HCT116 (cell line): ENCODE results near the gene CHRNA9. TPM values are rescaled to one million over a fixed set of nuclear protein-coding genes. Genes with fewer than 3 reads are reported as not detected.

ENCODE experiments used
- ATAC-seq: fragments of 200-7000 bp; cut with Tn5 transposase; 2 replicates; pipeline ENCODE4 v1.9.1; 2020; ENCODE audit warnings: mild to moderate bottlenecking, moderate library complexity
- Bru-seq: library from RNA; stranded (reverse); fragments of 400-500 nt; gene quantifications from one replicate; lab custom pipeline; 2021; lab: Mats Ljungman, UMichigan
- BruChase-seq, 2 experiments: library from RNA; stranded (reverse); fragments of 400-500 nt; gene quantifications; one replicate each; lab custom pipeline; 2021; lab: Mats Ljungman, UMichigan
- BruUV-seq: library from RNA; stranded (reverse); fragments of 400-500 nt; replicated peaks from 2 replicates; lab custom pipeline; 2021; lab: Mats Ljungman, UMichigan
- CTCF ChIA-PET: fragments of 300-600 bp; sonication (Branson Sonifier 250); formaldehyde crosslinking; loops from one replicate; lab custom pipeline; 2021; ENCODE audit warnings: antibody characterized with exemption; lab: Charles Lee
- POLR2A ChIA-PET: fragments of 300-600, 350-600 bp; sonication (Branson Sonifier 250); formaldehyde crosslinking; loops from one replicate; lab custom pipeline; 2021; ENCODE audit warnings: antibody characterized with exemption; lab: Charles Lee
- RAD21 ChIA-PET, 2 experiments: fragments of 300-600 bp; sonication (Branson Sonifier 250); formaldehyde crosslinking; loops; one replicate each; lab custom pipeline; 2023; ENCODE audit warnings: low total read pairs in 2 of 2; ENCODE audit not compliant: uncharacterized antibody in 2 of 2, unreplicated experiment in 2 of 2, low non-redundant PET in 1 of 2; lab: Charles Lee
- DNase-seq: peaks from one replicate; pipeline ENCODE4 v3.0.0-alpha.2; 2010; ENCODE audit warnings: low read depth, low spot score
- H2AFZ ChIP-seq: fragments of 200-600 bp; shearing (Covaris generic), sonication (generic); 2 replicates; pipeline ENCODE4 v1.6.1; 2017; ENCODE audit warnings: low read depth, mixed run types, mixed read lengths, antibody characterized with exemption, low read length; ENCODE audit not compliant: poor library complexity, severe bottlenecking
- H3K27ac ChIP-seq: 2 replicates; pipeline ENCODE4 v1.5.1; 2012; ENCODE audit warnings: low read depth, low read length
- H3K27me3 ChIP-seq: fragments of 200-600 bp; sonication (generic); 2 replicates; pipeline ENCODE4 v1.6.1; 2016; ENCODE audit warnings: mixed run types, low read length, mixed read lengths; ENCODE audit not compliant: insufficient read depth
- H3K36me3 ChIP-seq, 2 experiments: fragments of 200-500 bp in 1 of 2; fragments of 200-600 bp in 1 of 2; sonication (Bioruptor generic) in 1 of 2; sonication (generic) in 1 of 2; 2 replicates each; pipeline versions ENCODE4 v1.5.1 to v1.6.1; 2014 to 2016; ENCODE audit warnings: low read length in 2 of 2, inconsistent platforms in 1 of 2, mixed read lengths in 1 of 2, mixed run types in 1 of 2; ENCODE audit not compliant: insufficient read depth in 2 of 2, control insufficient read depth in 1 of 2
- H3K4me1 ChIP-seq, 2 experiments: fragments of 200-600 bp in 1 of 2; sonication (generic) in 1 of 2; 2 replicates each; pipeline versions ENCODE4 v1.5.1 to v1.6.1; 2012 to 2017; ENCODE audit warnings: low read length in 2 of 2, inconsistent platforms in 1 of 2, mild to moderate bottlenecking in 1 of 2, mixed read lengths in 1 of 2, mixed run types in 1 of 2, moderate library complexity in 1 of 2; ENCODE audit not compliant: insufficient read depth in 2 of 2, control insufficient read depth in 1 of 2
- H3K4me2 ChIP-seq: fragments of 200-600 bp; sonication (generic); 2 replicates; pipeline ENCODE4 v1.6.1; 2017; ENCODE audit warnings: mixed run types, low read length, mixed read lengths
- H3K4me3 ChIP-seq, 2 experiments: fragments of 200-600 bp in 1 of 2; sonication (generic) in 1 of 2; replicated peaks in 1 of 2; 2 replicates each; pipeline ENCODE4 v1.5.1; 2011 to 2016; ENCODE audit warnings: low read length in 2 of 2, control low read depth in 1 of 2, low read depth in 1 of 2, mild to moderate bottlenecking in 1 of 2, mixed read lengths in 1 of 2, mixed run types in 1 of 2
- H3K79me2 ChIP-seq: fragments of 200-600 bp; sonication (generic); 2 replicates; pipeline ENCODE4 v1.6.1; 2017; ENCODE audit warnings: mild to moderate bottlenecking, mixed run types, low read length, moderate library complexity, mixed read lengths; ENCODE audit not compliant: insufficient read depth
- H3K9ac ChIP-seq: fragments of 200-600 bp; sonication (generic); 2 replicates; pipeline ENCODE4 v1.6.1; 2016; ENCODE audit warnings: low read length, mixed read lengths
- H3K9me2 ChIP-seq: fragments of 200-600 bp; sonication (generic), shearing (Covaris generic); 2 replicates; pipeline ENCODE4 v1.6.1; 2017; ENCODE audit warnings: mixed run types, mild to moderate bottlenecking, moderate library complexity; ENCODE audit not compliant: insufficient read depth
- H3K9me3 ChIP-seq, 2 experiments: fragments of 200-500 bp in 1 of 2; fragments of 200-600 bp in 1 of 2; sonication (Bioruptor generic) in 1 of 2; sonication (generic) in 1 of 2; 2 replicates each; pipeline ENCODE4 v1.6.1; 2014 to 2017; ENCODE audit warnings: low read length in 2 of 2, mixed read lengths in 2 of 2, inconsistent platforms in 1 of 2, low read depth in 1 of 2, mild to moderate bottlenecking in 1 of 2, mixed run types in 1 of 2, moderate library complexity in 1 of 2; ENCODE audit not compliant: control insufficient read depth in 1 of 2, insufficient read depth in 1 of 2
- H4K20me1 ChIP-seq: fragments of 200-600 bp; sonication (generic), shearing (Covaris generic); 2 replicates; pipeline ENCODE4 v1.6.1; 2017; ENCODE audit warnings: mixed run types, mild to moderate bottlenecking, moderate library complexity; ENCODE audit not compliant: insufficient read depth
- CBX3 ChIP-seq: IDR thresholded peaks from 2 replicates; pipeline ENCODE4 v1.6.1; 2012; ENCODE audit warnings: low read depth
- EGR1 ChIP-seq: IDR thresholded peaks from 2 replicates; pipeline ENCODE4 v1.6.1; 2012; ENCODE audit warnings: low read depth
- ELF1 ChIP-seq: IDR thresholded peaks from 2 replicates; pipeline ENCODE4 v1.6.1; 2012; ENCODE audit warnings: low read depth, borderline replicate concordance
- EZH2phosphoT487 ChIP-seq: fragments of 200-600 bp; IDR thresholded peaks from 2 replicates; pipeline ENCODE4 v1.6.1; 2018; ENCODE audit warnings: antibody characterized with exemption, borderline replicate concordance
- JUND ChIP-seq: IDR thresholded peaks from 2 replicates; pipeline ENCODE4 v1.6.1; 2012
- RAD21 ChIP-seq: IDR thresholded peaks from 2 replicates; pipeline ENCODE4 v1.6.1; 2012; ENCODE audit warnings: low read depth, mild to moderate bottlenecking
- SP1 ChIP-seq: IDR thresholded peaks from 2 replicates; pipeline ENCODE4 v1.6.1; 2012; ENCODE audit warnings: low read depth
- SRF ChIP-seq: IDR thresholded peaks from 2 replicates; pipeline ENCODE4 v1.6.1; 2012; ENCODE audit warnings: low read depth
- ZFX ChIP-seq: fragments of 450-650 bp; IDR thresholded peaks from 2 replicates; pipeline ENCODE4 v1.6.1; 2017
- intact Hi-C: fragments of 100-400 bp; cut with micrococcal nuclease; formaldehyde crosslinking; loops from 2 replicates; pipeline ENCODE4 v1.10.0; 2022
- long read RNA-seq: library from polyadenylated mRNA; unstranded; transcript quantifications from one replicate; pipeline ENCODE4 v2.0.0, GENCODE V29; 2021; ENCODE audit not compliant: unreplicated experiment
- polyA plus RNA-seq: library from polyadenylated mRNA; unstranded; fragments of >200 nt; gene quantifications from 2 replicates; pipeline ENCODE4 v1.2.1, GENCODE V29; 2012; ENCODE audit warnings: missing spikeins
- total RNA-seq: library from RNA; stranded (reverse); gene quantifications from one replicate; pipeline ENCODE4 v1.2.1, GENCODE V29; 2021; ENCODE audit not compliant: unreplicated experiment
- TF ChIP-seq, protein P1 (sequence below): IDR thresholded peaks from 2 replicates; pipeline ENCODE4 v1.6.1; 2011; ENCODE audit warnings: mild to moderate bottlenecking, low read length, moderate library complexity; ENCODE audit not compliant: insufficient replicate concordance; ENCODE audit errors: extremely low read depth
- TF ChIP-seq, protein P2 (sequence below): IDR thresholded peaks from 2 replicates; pipeline ENCODE4 v1.6.1; 2012

CHRNA9 gene, protein sequence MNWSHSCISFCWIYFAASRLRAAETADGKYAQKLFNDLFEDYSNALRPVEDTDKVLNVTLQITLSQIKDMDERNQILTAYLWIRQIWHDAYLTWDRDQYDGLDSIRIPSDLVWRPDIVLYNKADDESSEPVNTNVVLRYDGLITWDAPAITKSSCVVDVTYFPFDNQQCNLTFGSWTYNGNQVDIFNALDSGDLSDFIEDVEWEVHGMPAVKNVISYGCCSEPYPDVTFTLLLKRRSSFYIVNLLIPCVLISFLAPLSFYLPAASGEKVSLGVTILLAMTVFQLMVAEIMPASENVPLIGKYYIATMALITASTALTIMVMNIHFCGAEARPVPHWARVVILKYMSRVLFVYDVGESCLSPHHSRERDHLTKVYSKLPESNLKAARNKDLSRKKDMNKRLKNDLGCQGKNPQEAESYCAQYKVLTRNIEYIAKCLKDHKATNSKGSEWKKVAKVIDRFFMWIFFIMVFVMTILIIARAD
- not detected for total RNA-seq
- 0.06 and 0.21 TPM in 2 replicates for polyA plus RNA-seq
- percentile 22 among the genes with signal in this experiment for Bru-seq, nascent RNA
- BruChase-seq, experiment 1, labeled RNA remaining after a 6-hour chase = percentile 15 among the genes with signal in this experiment
- percentile 17 among the genes with signal in this experiment for BruChase-seq, experiment 2, labeled RNA remaining after a 2-hour chase
- long read RNA-seq = 0 reads

DNA sequence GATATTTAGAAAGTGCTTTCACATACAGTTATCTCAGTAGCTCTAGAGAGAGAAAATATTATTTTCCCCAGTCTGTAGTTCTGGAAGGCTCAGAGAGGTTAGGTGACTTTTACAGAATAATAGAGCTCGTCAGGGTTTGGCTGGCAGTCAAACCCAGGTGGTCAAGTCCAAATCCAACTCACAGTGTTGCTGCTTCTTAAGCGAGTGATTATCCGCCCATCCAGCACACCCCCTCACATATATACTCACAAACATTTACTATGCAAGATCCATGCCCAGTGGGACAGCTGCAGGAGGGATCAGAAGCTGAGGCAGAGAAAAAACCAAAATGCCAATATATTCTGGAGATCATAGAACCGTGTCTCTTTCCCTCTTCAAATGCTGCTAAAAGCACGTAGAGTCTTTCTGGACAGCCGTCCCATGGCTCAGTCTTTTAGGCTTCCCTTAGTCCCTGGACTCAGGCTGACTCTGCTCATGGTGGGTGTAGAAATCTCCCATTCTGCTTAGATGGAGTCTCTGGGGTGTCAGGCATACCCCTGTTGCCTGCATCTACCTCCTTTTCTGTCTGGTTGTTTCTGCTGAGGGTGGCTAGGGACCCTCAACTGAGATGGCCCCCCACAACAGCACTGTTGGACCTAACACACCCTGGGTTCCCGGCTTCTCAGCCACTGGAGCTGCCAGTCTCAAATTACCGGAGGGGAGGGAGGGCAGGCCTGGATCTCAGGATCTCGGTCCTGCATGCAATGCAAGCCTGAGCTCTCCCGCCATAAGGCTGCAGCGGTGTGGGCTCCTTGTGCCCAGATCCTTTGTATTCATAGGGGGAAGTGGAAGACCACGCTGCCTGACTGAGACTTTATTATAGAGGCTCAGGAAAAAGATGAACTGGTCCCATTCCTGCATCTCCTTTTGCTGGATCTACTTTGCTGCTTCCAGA, at the start of gene CHRNA9:
TSS of gene CHRNA9 (plus strand) at position 743 of the 934 bp plus-strand sequence. CDS start at position 878, 135 bp downstream.
- Histone ChIP-seq H3K79me2 (no peaks in the 10 kb centered on the region), H3K9ac (no peak within 1 kb of the TSS), H3K4me2 (peak within 1 kb of the TSS; percentile 65), H3K4me3 (peak within 1 kb of the TSS in 1 of 2 experiments; percentile 32; a peak in 2 of 4 replicates), H3K9me3 (no peaks in the 10 kb centered on the region), H3K27ac (no peak within 1 kb of the TSS), H3K27me3 (no peaks in the 10 kb centered on the region), H3K36me3 (no peaks in the 10 kb centered on the region), H3K9me2 (no peaks in the 10 kb centered on the region), H3K4me1 (peaks cover 18 to 39% of the 10 kb centered on the region in 2 experiments), H2AFZ (peak within 1 kb of the TSS; percentile 82), H4K20me1 (no peaks in the 10 kb centered on the region)
- no TSS peak for BruUV-seq
- no peak for DNase-seq
- RAD21 ChIA-PET = interaction anchor here in 1 of 2 experiments (0.6 kb wide), 1 partner anchor 188 kb away, joined by 3 read pairs; no protein-coding TSS in a partner anchor
- intact Hi-C loops = no loop called here
- ATAC-seq = no peak
- TF ChIP-seq, protein P1, sequence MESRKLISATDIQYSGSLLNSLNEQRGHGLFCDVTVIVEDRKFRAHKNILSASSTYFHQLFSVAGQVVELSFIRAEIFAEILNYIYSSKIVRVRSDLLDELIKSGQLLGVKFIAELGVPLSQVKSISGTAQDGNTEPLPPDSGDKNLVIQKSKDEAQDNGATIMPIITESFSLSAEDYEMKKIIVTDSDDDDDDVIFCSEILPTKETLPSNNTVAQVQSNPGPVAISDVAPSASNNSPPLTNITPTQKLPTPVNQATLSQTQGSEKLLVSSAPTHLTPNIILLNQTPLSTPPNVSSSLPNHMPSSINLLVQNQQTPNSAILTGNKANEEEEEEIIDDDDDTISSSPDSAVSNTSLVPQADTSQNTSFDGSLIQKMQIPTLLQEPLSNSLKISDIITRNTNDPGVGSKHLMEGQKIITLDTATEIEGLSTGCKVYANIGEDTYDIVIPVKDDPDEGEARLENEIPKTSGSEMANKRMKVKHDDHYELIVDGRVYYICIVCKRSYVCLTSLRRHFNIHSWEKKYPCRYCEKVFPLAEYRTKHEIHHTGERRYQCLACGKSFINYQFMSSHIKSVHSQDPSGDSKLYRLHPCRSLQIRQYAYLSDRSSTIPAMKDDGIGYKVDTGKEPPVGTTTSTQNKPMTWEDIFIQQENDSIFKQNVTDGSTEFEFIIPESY = no peak
- no peak for TF ChIP-seq EGR1
- TF ChIP-seq JUND = no peak
- TF ChIP-seq ELF1 = no peak
- TF ChIP-seq, protein P2, sequence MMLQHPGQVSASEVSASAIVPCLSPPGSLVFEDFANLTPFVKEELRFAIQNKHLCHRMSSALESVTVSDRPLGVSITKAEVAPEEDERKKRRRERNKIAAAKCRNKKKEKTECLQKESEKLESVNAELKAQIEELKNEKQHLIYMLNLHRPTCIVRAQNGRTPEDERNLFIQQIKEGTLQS = no peak
- TF ChIP-seq RAD21 = no peak
- no peak for TF ChIP-seq SP1
- TF ChIP-seq EZH2phosphoT487 = no peak
- TF ChIP-seq ZFX = no peak
- no peak for TF ChIP-seq CBX3
- no peak for TF ChIP-seq SRF
- POLR2A ChIA-PET = interaction anchor here (0.7 to 1.9 kb wide), 2 partner anchors 13 to 18 kb away, joined by 3 to 11 read pairs; no protein-coding TSS in a partner anchor
- CTCF ChIA-PET = interaction anchor here (2.1 to 2.5 kb wide), 2 partner anchors 9 to 18 kb away, joined by 10 to 14 read pairs; no protein-coding TSS in a partner anchor
